ENCODE measurements around the gene ANXA4.

DNA sequence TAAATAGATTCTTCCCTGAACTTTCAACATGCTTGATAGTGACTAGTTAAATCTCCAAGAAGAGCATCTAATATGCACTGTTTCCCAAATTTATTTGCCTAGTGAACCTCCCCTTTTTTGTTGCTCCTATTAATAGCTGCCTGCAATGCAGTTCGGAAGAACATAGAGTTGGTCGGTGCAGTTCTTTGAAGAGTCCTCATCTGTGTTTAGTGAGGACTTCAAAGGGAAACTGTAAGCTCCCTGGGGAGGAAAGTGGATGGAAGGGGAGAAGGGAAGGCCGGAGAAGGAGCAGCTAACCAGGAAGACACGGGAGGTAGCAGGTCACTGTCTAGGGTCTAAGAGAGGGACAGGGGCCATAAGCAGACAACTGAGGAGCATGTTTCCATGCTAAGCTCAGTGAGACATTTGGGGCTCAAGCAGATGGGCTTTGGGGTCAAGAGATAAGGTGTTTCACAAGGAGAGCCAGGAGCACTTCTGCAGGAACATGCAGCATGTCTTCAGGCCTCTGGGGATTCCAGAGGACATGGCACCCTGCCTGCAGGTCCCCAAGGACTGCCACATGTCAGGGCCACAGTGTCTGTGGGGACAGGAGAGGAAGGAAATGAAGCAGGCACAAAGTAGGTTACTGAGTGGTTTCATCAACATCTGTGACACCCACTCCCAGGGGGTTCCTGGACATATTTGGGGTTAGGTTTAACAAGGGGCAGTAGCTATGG, 48.7 kb upstream of the ANXA4 start:
- TF ChIP-seq, protein P1, sequence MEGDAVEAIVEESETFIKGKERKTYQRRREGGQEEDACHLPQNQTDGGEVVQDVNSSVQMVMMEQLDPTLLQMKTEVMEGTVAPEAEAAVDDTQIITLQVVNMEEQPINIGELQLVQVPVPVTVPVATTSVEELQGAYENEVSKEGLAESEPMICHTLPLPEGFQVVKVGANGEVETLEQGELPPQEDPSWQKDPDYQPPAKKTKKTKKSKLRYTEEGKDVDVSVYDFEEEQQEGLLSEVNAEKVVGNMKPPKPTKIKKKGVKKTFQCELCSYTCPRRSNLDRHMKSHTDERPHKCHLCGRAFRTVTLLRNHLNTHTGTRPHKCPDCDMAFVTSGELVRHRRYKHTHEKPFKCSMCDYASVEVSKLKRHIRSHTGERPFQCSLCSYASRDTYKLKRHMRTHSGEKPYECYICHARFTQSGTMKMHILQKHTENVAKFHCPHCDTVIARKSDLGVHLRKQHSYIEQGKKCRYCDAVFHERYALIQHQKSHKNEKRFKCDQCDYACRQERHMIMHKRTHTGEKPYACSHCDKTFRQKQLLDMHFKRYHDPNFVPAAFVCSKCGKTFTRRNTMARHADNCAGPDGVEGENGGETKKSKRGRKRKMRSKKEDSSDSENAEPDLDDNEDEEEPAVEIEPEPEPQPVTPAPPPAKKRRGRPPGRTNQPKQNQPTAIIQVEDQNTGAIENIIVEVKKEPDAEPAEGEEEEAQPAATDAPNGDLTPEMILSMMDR (IDR thresholded peaks at IDR 0.05; ENCODE audit: insufficient read depth, low read depth, low read length), result no peak
- TF ChIP-seq EZH2 (IDR thresholded peaks at IDR 0.05; ENCODE audit: insufficient read depth, low read length), result no peak

Measured in astrocyte (in vitro differentiated cells and primary cell).